Cardiac fibroblast (primary cell): ENCODE measurements around the gene KLF1.

Experiments used
- DNase-seq, 2 donors: peaks; one replicate each; pipeline versions ENCODE4 v3.0.0 to v3.0.0-alpha.2; 2010; ENCODE audit warnings: low read depth in 2 of 2
- H3K4me3 ChIP-seq, 2 donors: replicated peaks in 1 of 2; 1 replicate in 1 of 2; 2 replicates in 1 of 2; pipeline ENCODE4 v1.5.1; 2011; ENCODE audit warnings: low read depth in 2 of 2, low read length in 2 of 2, mild to moderate bottlenecking in 2 of 2, moderate library complexity in 1 of 2
- TF ChIP-seq, protein P1 (sequence below): IDR thresholded peaks from one replicate; pipeline ENCODE4 v1.5.1; 2011; ENCODE audit warnings: low read depth, mild to moderate bottlenecking, low read length, inconsistent platforms

KLF1 gene

DNA sequence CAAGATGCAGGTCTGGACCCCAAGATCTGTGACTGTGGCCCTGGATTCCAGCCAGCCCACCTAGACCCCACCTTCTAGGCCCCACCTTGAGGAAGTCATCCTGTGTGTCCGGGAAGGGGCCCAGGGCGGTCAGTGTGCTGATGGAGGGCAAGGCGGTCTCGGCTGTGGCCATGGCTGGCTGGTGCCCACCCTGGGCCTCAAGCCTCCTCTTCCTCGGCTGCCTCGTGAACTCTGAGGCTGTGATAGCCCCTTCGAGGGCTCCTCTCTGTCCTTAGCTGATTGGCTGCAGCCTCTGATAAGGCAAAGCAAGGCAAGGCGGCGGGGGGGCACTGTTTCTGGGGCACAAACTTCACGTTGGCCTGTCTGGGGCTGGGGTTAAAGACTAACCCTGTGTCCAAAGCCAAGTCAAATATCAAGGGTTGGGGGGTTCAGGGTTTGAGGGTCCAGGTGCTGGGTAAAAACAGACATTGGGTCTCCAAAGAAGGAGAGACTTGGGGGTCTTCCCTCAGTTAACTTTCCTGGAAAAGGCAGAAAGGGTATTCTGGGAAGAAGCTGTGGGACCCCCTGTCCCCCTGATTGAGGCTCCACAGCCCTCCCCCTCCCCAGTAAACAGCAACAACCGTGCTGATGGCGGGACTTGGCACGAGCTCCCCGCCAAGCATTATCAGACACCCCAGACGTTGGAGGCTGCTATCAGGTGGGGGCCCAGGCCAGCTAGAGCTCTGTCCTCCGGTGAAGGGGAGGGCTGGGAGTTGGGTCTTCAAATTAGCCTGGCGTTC lies at the start of gene KLF1:
Gene KLF1 (minus strand): TSS at position 233 of the 779 bp plus-strand sequence. CDS start 61 bp downstream, at position 172.
- TF ChIP-seq, protein P1, sequence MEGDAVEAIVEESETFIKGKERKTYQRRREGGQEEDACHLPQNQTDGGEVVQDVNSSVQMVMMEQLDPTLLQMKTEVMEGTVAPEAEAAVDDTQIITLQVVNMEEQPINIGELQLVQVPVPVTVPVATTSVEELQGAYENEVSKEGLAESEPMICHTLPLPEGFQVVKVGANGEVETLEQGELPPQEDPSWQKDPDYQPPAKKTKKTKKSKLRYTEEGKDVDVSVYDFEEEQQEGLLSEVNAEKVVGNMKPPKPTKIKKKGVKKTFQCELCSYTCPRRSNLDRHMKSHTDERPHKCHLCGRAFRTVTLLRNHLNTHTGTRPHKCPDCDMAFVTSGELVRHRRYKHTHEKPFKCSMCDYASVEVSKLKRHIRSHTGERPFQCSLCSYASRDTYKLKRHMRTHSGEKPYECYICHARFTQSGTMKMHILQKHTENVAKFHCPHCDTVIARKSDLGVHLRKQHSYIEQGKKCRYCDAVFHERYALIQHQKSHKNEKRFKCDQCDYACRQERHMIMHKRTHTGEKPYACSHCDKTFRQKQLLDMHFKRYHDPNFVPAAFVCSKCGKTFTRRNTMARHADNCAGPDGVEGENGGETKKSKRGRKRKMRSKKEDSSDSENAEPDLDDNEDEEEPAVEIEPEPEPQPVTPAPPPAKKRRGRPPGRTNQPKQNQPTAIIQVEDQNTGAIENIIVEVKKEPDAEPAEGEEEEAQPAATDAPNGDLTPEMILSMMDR: no peak
- H3K4me3 ChIP-seq: peak within 1 kb of the TSS in 1 of 2 donors; percentile 11
- no peak for DNase-seq

DNA sequence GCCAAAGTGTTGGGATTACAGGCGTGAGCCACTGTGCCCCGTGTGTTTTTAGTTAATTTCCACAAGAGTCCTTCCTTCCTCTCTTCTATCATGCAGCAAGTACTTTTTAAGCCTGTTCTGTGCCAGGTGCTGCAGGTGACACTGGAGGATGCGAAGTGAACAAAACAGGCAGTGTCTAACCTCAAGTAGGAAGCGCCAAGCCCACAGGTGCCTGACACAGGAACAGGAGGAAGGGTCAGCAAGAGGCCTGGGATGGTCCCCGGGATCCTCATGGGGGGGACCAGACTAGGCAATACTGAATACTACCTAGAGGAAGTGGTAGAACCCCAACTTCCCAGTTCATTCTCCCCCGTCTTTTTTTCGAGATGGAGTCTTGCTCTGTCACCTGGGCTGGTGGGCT lies 49.6 kb upstream of the KLF1 start:
- H3K4me3 ChIP-seq: no peak overlapping the region
- DNase-seq: no peak
- TF ChIP-seq, protein P1: no peak

DNA sequence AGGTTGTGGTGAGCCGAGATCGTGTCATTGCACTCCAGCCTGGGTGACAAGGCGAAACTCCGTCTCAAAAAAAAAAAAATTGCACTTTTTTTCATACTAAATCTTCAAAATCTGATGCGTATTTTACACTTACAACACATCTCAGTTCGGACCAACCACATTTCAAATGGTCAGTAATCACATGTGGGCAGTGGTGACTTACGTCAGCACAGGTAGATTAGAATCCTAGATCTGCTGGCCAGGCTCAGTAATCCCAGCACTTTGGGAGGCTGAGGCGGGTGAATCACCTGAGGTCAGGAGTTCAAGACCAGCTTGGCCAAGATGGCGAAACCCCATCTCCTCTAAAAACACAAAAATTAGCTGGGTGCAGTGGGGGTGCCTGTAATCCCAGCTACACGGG lies 48.1 kb upstream of the KLF1 start:
- H3K4me3 ChIP-seq: no peak overlapping the region
- DNase-seq: no peak
- TF ChIP-seq, protein P1: no peak

DNA sequence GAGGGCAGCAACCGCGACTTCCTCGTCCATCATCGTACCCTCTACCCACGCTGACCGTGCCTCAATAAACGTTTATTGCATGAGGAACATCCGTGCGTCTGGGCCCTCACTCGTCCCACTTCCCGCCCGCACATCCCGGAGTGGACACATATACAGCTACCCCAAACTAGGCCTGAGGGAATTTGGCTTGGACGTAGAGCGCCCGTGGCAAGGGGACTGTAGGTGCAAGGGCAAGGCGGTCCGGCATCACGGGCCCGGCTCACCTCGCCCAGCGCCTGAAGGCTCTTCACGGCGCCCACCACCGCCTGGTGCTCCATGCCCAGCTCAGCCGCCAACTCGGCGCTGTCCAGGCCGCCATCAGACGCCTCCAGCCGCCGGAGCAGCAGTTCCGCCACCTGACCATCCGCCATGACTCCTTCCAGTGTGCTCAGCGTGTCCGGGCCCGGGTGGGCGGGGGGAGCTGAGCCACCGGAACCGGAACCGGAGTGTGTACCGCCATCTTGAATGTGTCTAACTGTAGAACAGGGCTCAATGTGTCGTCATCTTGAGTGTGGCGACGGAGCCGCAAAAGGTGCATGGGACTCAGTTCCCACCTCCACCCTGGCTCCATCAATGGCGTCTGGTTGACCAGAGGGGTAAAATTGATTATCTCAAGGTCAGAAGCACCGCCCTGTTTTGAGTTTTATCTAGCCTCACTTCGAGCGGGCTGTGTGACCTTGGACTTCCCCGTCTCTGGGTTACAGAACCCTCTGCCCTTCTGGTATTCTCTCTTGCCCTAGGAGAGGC lies 46.5 kb upstream of the KLF1 start, which contains the start of gene FARSA:
Gene FARSA (minus strand): TSS at position 425 of the 786 bp plus-strand sequence. CDS start 15 bp downstream, at position 410.
- peak within 1 kb of the TSS; percentile 98 to 99 for H3K4me3 ChIP-seq
- TF ChIP-seq, protein P1: no peak
- DNase-seq: peak; percentile 92

DNA sequence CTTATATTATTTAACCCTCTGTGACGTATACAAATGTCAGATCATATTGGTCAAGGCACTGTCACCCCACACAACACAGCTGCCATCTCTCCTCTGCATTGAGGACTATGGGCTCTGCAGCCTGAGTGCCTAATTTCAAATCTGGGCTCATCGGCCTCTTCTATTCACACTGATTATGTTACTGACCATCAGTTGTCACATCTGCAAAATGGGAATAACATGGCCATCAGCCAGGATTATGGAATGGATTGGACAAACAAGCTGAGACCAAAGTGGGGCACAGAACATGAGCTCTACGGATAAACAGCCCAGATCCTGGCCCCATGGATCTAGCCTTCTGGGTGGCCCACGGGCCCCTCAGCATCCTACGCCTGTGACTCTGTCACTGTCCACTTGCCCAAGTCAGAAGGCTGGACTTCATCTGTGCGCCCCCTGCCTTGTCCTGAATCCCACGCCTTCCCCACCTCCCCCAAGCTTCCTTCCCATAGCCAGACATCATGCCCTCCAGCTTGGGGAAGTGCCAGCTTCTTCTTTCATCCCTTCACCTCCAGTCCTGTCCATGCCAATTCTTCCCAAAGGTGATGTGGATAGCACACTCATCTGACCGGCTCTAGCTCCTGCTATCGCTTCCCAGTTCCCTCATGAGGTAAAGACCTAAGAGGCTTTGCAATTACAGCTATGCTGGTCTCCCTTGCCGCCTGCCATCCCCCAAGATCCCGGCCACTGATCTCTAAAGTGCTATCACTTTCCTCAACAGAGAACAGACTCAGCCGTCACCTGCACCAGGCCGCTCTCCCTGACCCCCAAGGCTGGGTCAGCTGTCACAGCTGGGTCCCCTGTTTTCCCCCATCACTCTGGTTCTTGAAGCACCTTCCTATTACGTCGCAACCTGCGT lies 45.6 kb upstream of the KLF1 start:
- TF ChIP-seq, protein P1: no peak
- no peak for DNase-seq
- H3K4me3 ChIP-seq: peak overlapping the region; percentile 98 to 99

DNA sequence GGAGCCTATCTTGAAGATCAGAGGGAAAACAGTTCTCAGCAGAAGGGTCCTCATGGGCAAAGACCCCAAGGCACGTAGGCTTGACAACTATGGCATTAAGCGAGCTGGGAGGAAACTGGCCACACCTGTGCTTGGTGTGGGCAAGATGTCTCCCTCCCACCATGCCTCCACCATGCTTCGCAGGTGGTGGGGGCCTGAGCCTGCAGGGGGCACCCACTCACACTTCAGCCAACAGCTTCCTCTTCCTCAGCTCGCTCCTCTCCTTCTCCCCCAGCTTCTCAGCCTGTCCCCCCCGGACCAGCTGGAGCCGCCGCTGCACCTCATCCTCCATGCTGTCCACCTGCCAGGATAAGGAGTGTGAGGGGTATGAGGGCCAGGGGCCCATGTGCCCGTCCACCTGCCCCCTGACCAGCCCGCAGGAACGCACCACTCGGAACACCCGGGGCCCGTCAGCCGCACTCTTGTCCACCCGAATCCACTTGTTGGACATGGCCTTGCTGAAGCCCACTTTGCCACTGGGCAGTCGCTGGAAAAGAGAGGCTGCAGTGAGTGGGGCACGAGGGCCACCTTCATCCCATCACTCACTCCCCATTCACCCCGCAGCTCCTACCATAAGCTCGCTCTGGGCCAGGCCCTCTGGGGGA lies 43.1 kb upstream of the KLF1 start:
- H3K4me3 ChIP-seq: no peak overlapping the region
- DNase-seq: no peak
- TF ChIP-seq, protein P1: no peak
